WERI-Rb-1 (cell line): ENCODE results near the gene POLR1A.

Source experiments
- DNase-seq: peaks from one replicate; pipeline ENCODE4 v3.0.0-alpha.2; 2020
- H3K27ac ChIP-seq: fragments of 250-450 bp; sonication (Bioruptor Pico); 2 replicates; pipeline ENCODE4 v1.5.1; 2020; ENCODE audit warnings: mild to moderate bottlenecking, moderate library complexity
- H3K27me3 ChIP-seq: fragments of 250-450 bp; sonication (Bioruptor Pico); 2 replicates; pipeline ENCODE4 v1.5.1; 2021; ENCODE audit warnings: mild to moderate bottlenecking, low read depth, moderate library complexity; ENCODE audit not compliant: insufficient read depth, severe bottlenecking
- H3K36me3 ChIP-seq: fragments of 250-450 bp; sonication (Bioruptor Pico); 2 replicates; pipeline ENCODE4 v1.5.1; 2020; ENCODE audit warnings: mild to moderate bottlenecking, moderate library complexity
- H3K4me3 ChIP-seq: 2 replicates; pipeline ENCODE4 v1.5.1; 2011; ENCODE audit warnings: low read depth, mild to moderate bottlenecking, control low read depth, low read length
- H3K9me3 ChIP-seq: fragments of 250-450 bp; sonication (Bioruptor Pico); 2 replicates; pipeline ENCODE4 v1.5.1; 2021; ENCODE audit warnings: mild to moderate bottlenecking, moderate library complexity; ENCODE audit not compliant: severe bottlenecking
- CTCF ChIP-seq: IDR thresholded peaks from 2 replicates; pipeline ENCODE4 v1.5.1; 2011; ENCODE audit warnings: low read depth, mild to moderate bottlenecking, control low read depth, inconsistent platforms, low read length

Gene POLR1A

GRCh38 chr2:86012007-86012712 lies 93.5 kb downstream of the POLR1A start:
- no peak for TF ChIP-seq CTCF

GRCh38 chr2:86011449-86011941 lies 94.2 kb downstream of the POLR1A start:
- Histone ChIP-seq H3K4me3 (no peak overlapping the region), H3K27me3 (no peaks in the 10 kb centered on the region), H3K9me3 (peaks cover 21% of the 10 kb centered on the region), H3K36me3 (no peaks in the 10 kb centered on the region), H3K27ac (no peak overlapping the region)
- DNase-seq = no peak
- no peak for TF ChIP-seq CTCF

More at GRCh38 chr2:86012007-86012712, 93.5 kb downstream of the POLR1A start:
- Histone ChIP-seq H3K9me3 (peaks cover 16% of the 10 kb centered on the region), H3K4me3 (no peak overlapping the region), H3K27me3 (no peaks in the 10 kb centered on the region), H3K36me3 (no peaks in the 10 kb centered on the region), H3K27ac (no peak overlapping the region)
- no peak for DNase-seq

DNA sequence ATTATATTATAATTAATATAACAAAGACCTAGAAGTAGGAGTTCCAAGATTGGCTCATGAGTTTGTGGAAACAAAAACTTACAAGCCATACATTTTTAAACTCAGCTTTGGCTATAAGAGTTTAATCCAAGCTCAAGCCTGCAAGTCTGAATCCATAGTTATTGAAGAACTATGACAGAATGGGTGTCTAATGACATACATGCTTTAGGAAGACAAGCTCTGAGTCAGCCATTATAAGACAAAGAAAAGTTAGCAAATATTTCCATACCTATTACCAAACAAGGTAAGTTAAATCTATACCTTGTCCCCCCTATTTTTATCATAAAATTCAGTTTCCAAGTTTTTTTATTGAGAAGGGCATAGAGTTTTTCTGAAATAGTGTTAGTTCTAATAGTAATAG lies 95.6 kb downstream of the POLR1A start:
- DNase-seq = no peak
- no peak overlapping the region for H3K4me3 ChIP-seq
- TF ChIP-seq CTCF = no peak
- H3K27ac ChIP-seq = no peak overlapping the region
- H3K9me3 ChIP-seq = peaks cover 27% of the 10 kb centered on the region
- H3K36me3 ChIP-seq = no peaks in the 10 kb centered on the region
- no peaks in the 10 kb centered on the region for H3K27me3 ChIP-seq

DNA sequence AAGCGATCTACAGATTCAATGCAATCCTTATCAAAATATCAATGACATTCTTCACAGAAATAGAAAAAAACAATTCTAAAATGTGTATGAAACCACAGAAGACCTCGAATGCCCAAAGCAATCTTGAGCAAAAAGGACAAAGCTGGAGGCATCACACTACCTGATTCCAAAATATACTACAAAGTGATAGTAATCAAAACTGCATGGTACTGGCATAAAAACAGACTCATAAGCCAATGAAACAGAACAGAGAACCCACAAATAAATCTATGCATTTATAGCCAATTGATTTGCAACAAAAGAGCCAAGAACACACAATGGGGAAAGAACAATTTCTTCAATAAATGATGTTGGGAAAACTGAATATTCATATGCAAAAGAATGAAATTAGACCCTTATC lies 99.2 kb downstream of the POLR1A start:
- Histone ChIP-seq H3K4me3 (no peak overlapping the region), H3K9me3 (peaks cover 10% of the 10 kb centered on the region), H3K27ac (no peak overlapping the region), H3K36me3 (no peaks in the 10 kb centered on the region), H3K27me3 (no peaks in the 10 kb centered on the region)
- no peak for TF ChIP-seq CTCF
- DNase-seq = no peak

DNA sequence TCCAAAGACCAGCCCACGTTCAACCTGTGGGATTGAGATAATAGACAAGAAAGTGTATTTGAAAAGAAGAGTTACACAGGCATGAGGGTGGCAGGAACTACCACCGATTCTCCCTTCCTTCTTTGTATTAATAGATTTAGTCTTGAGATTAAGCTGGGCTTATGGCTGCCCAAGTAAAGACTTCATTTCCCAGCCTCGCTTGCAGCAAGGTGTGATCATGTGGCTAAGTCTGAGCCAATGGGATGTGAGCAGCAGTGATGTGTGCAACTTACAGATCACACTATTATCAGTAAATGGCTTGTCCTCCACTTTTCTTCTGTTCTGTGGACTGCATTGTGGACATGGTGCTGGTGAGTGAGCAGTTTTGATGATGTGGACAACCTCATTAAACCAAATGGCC lies 101.7 kb downstream of the POLR1A start:
- Histone ChIP-seq H3K36me3 (no peaks in the 10 kb centered on the region), H3K27ac (no peak overlapping the region), H3K9me3 (peaks cover 10% of the 10 kb centered on the region), H3K4me3 (no peak overlapping the region), H3K27me3 (no peaks in the 10 kb centered on the region)
- TF ChIP-seq CTCF = no peak
- no peak for DNase-seq

DNA sequence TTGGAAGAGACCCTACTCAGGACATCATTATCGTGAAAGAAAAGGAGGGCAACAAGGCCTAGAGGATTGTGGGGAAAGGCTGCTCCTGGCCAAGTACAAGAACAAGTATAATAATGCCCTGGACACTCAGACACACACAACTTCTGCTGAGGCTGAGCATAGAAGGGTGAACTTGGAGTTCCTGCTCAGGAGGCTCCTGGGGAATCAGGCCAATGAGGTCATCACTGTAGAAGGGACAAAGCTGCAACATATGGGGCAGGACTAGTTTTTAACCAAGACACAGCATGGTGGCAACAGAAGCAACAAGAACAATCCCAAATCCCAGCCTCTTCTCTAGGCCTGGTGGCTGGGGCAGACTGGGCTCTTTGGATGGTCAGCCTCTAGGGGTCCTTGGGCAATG lies 102.6 kb downstream of the POLR1A start:
- Histone ChIP-seq H3K27ac (no peak overlapping the region), H3K27me3 (no peaks in the 10 kb centered on the region), H3K36me3 (no peaks in the 10 kb centered on the region), H3K4me3 (no peak overlapping the region), H3K9me3 (peaks cover 10% of the 10 kb centered on the region)
- no peak for TF ChIP-seq CTCF
- DNase-seq = no peak
